Measurements from ENCODE around the gene NDUFV1.

- TF ChIP-seq POLR2AphosphoS5 (IDR thresholded peaks at IDR 0.05; ENCODE audit: low read depth, low read length) (no peak), POLR2A (IDR thresholded peaks at IDR 0.05; ENCODE audit: low read depth, low read length) (no peak), TAF1 (IDR thresholded peaks at IDR 0.05; ENCODE audit: low read depth, low read length) (no peak), POU2F2 (IDR thresholded peaks at IDR 0.05; ENCODE audit: low read depth, low read length) (no peak), SPI1 (IDR thresholded peaks at IDR 0.05; ENCODE audit: low read depth, low read length) (no peak), PAX5 (IDR thresholded peaks at IDR 0.05; ENCODE audit: insufficient read depth, low read length, severe bottlenecking) (no peak)
Observed at GRCh38 chr11:67594480-67594879, 12.3 kb upstream of the NDUFV1 start.

Data from GM12891 (cell line).